ENCODE data around the gene NDUFC1.

NDUFC1 gene

DNA sequence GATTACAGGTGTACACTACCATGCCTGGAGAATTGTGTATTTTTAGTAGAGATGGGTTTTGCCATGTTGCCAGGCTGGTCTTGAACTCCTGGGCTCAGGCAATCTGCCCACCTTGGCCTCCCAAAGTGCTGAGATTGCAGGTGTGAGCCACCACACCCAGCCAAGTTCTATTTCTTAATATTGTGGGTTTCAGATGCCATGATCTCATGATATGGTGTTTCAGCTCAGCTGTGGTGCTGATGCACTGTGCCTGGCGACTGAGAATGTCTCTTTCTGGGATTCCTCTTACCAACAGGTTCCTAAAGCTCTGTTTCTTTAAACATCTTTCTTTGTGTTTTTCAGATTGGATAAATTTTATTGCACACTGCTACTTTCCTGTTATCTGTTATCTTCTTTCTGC lies 17.3 kb upstream of the NDUFC1 start:
- no peak for ATAC-seq
- TF ChIP-seq, protein P1, sequence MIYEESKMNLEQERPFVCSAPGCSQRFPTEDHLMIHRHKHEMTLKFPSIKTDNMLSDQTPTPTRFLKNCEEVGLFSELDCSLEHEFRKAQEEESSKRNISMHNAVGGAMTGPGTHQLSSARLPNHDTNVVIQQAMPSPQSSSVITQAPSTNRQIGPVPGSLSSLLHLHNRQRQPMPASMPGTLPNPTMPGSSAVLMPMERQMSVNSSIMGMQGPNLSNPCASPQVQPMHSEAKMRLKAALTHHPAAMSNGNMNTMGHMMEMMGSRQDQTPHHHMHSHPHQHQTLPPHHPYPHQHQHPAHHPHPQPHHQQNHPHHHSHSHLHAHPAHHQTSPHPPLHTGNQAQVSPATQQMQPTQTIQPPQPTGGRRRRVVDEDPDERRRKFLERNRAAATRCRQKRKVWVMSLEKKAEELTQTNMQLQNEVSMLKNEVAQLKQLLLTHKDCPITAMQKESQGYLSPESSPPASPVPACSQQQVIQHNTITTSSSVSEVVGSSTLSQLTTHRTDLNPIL (CRISPR knock-in tag; IDR thresholded peaks at IDR 0.05; ENCODE audit: low read depth), result no peak
- TF ChIP-seq PPARA (CRISPR knock-in tag; IDR thresholded peaks at IDR 0.05; ENCODE audit: borderline replicate concordance), result no peak
- no peak for TF ChIP-seq RARB (CRISPR knock-in tag; IDR thresholded peaks at IDR 0.05)
- no peak for TF ChIP-seq ZNF565 (CRISPR knock-in tag; conservative IDR thresholded peaks at IDR 0.05; ENCODE audit: low read depth)
- TF ChIP-seq ZNF8 (CRISPR knock-in tag; IDR thresholded peaks at IDR 0.05), result no peak
- TF ChIP-seq, protein P2, sequence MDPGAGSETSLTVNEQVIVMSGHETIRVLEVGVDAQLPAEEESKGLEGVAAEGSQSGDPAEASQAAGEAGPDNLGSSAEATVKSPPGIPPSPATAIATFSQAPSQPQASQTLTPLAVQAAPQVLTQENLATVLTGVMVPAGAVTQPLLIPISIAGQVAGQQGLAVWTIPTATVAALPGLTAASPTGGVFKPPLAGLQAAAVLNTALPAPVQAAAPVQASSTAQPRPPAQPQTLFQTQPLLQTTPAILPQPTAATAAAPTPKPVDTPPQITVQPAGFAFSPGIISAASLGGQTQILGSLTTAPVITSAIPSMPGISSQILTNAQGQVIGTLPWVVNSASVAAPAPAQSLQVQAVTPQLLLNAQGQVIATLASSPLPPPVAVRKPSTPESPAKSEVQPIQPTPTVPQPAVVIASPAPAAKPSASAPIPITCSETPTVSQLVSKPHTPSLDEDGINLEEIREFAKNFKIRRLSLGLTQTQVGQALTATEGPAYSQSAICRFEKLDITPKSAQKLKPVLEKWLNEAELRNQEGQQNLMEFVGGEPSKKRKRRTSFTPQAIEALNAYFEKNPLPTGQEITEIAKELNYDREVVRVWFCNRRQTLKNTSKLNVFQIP (CRISPR knock-in tag; IDR thresholded peaks at IDR 0.05; ENCODE audit: borderline replicate concordance, low read depth), result no peak
- no peak for TF ChIP-seq BACH2 (CRISPR knock-in tag; IDR thresholded peaks at IDR 0.05; ENCODE audit: borderline replicate concordance)
- TF ChIP-seq ZC3H10 (CRISPR knock-in tag; IDR thresholded peaks at IDR 0.05), result no peak
- no peak for TF ChIP-seq TCF4 (CRISPR knock-in tag; IDR thresholded peaks at IDR 0.05; ENCODE audit: borderline replicate concordance)
- TF ChIP-seq ISL1 (CRISPR knock-in tag; IDR thresholded peaks at IDR 0.05), result no peak
- TF ChIP-seq GLIS3 (CRISPR knock-in tag; IDR thresholded peaks at IDR 0.05), result no peak
- TF ChIP-seq ESRRG (CRISPR knock-in tag; IDR thresholded peaks at IDR 0.05), result no peak
- TF ChIP-seq, protein P3, sequence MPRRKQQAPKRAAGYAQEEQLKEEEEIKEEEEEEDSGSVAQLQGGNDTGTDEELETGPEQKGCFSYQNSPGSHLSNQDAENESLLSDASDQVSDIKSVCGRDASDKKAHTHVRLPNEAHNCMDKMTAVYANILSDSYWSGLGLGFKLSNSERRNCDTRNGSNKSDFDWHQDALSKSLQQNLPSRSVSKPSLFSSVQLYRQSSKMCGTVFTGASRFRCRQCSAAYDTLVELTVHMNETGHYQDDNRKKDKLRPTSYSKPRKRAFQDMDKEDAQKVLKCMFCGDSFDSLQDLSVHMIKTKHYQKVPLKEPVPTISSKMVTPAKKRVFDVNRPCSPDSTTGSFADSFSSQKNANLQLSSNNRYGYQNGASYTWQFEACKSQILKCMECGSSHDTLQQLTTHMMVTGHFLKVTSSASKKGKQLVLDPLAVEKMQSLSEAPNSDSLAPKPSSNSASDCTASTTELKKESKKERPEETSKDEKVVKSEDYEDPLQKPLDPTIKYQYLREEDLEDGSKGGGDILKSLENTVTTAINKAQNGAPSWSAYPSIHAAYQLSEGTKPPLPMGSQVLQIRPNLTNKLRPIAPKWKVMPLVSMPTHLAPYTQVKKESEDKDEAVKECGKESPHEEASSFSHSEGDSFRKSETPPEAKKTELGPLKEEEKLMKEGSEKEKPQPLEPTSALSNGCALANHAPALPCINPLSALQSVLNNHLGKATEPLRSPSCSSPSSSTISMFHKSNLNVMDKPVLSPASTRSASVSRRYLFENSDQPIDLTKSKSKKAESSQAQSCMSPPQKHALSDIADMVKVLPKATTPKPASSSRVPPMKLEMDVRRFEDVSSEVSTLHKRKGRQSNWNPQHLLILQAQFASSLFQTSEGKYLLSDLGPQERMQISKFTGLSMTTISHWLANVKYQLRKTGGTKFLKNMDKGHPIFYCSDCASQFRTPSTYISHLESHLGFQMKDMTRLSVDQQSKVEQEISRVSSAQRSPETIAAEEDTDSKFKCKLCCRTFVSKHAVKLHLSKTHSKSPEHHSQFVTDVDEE (CRISPR knock-in tag; IDR thresholded peaks at IDR 0.05), result no peak
- TF ChIP-seq, protein P4, sequence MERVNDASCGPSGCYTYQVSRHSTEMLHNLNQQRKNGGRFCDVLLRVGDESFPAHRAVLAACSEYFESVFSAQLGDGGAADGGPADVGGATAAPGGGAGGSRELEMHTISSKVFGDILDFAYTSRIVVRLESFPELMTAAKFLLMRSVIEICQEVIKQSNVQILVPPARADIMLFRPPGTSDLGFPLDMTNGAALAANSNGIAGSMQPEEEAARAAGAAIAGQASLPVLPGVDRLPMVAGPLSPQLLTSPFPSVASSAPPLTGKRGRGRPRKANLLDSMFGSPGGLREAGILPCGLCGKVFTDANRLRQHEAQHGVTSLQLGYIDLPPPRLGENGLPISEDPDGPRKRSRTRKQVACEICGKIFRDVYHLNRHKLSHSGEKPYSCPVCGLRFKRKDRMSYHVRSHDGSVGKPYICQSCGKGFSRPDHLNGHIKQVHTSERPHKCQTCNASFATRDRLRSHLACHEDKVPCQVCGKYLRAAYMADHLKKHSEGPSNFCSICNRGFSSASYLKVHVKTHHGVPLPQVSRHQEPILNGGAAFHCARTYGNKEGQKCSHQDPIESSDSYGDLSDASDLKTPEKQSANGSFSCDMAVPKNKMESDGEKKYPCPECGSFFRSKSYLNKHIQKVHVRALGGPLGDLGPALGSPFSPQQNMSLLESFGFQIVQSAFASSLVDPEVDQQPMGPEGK (CRISPR knock-in tag; IDR thresholded peaks at IDR 0.05; ENCODE audit: borderline replicate concordance), result no peak
- no peak for TF ChIP-seq CSDC2 (CRISPR knock-in tag; IDR thresholded peaks at IDR 0.05)
- TF ChIP-seq OSR1 (CRISPR knock-in tag; IDR thresholded peaks at IDR 0.05), result no peak
- TF ChIP-seq ZFP3 (CRISPR knock-in tag; IDR thresholded peaks at IDR 0.05), result no peak
- TF ChIP-seq ZFP30 (CRISPR knock-in tag; IDR thresholded peaks at IDR 0.05), result no peak

DNA sequence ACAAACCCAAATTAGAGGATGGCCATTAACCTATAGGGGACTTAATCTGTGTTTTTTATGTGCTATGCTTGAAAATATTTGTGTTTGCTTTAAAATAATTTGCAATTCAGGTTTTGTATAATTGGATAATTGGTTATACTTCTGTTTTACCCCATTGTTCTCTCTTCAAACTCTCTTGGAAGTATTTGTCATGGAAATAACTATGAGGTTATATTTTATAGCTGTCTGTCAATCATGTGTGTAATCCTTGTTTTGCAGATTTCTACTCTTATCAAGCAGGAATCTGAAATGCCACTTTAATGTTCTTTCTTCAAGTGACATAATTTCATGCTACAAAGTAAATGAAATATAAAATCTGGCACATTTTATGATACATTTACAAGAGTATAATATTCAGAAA lies 15.4 kb upstream of the NDUFC1 start:
- ATAC-seq, result no peak
- no peak for TF ChIP-seq BACH2 (CRISPR knock-in tag; IDR thresholded peaks at IDR 0.05; ENCODE audit: borderline replicate concordance)
- TF ChIP-seq, protein P4 (CRISPR knock-in tag; IDR thresholded peaks at IDR 0.05; ENCODE audit: borderline replicate concordance), result no peak
- no peak for TF ChIP-seq ZNF70 (CRISPR knock-in tag; IDR thresholded peaks at IDR 0.05)
- no peak for TF ChIP-seq ZNF8 (CRISPR knock-in tag; IDR thresholded peaks at IDR 0.05)
- TF ChIP-seq, protein P2 (CRISPR knock-in tag; IDR thresholded peaks at IDR 0.05; ENCODE audit: borderline replicate concordance, low read depth), result no peak
- no peak for TF ChIP-seq PPARA (CRISPR knock-in tag; IDR thresholded peaks at IDR 0.05; ENCODE audit: borderline replicate concordance)
- no peak for TF ChIP-seq ISL1 (CRISPR knock-in tag; IDR thresholded peaks at IDR 0.05)
